Fibroblast of mammary gland (primary cell): Measurements from ENCODE around the gene GOLGA8Q.
"Not testable (repeated sequence)": the region's sequence is repeated elsewhere in the genome, so short reads cannot be mapped to it uniquely, and the experiment has no call there.

Experiments
- DNase-seq: peaks from one replicate; pipeline ENCODE4 v3.0.0-alpha.2; 2010; ENCODE audit warnings: low read depth
- H3K4me3 ChIP-seq: 2 replicates; pipeline ENCODE4 v1.5.1; 2011; ENCODE audit warnings: low read depth, mild to moderate bottlenecking, low read length, moderate library complexity; ENCODE audit not compliant: control insufficient read depth

Gene GOLGA8Q

DNA sequence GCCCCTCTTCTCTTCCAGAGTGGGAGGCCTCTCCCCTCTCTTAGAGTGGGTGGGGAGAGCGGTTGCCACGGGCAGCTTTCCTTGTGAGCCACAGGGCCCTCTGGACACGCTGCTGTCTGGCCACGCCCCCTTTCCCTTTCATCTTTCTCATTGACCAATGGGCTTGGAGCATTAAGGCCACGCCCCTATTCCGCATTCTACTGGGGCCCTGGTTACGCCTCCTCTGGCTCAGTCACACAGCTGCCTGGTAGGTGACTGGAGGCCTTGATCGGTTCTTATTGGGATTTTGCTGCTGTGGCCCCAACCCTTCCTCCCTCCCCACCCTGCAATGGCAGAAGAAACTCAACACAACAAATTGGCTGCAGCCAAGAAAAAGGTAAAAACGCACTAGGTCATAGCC lies at the start of gene GOLGA8Q:
GOLGA8Q (plus strand) TSS at position 301 of the 400 bp plus-strand sequence; CDS start at position 329, 28 bp downstream.
- DNase-seq, H3K4me3 ChIP-seq: not testable (repeated sequence)

- not testable (repeated sequence) for DNase-seq, H3K4me3 ChIP-seq
Measured at GRCh38 chr15:30502904-30503781, 48.7 kb upstream of the GOLGA8Q start.

GRCh38 chr15:30504162-30504843 lies 47.5 kb upstream of the GOLGA8Q start:
- H3K4me3 ChIP-seq, result not testable (repeated sequence)
- DNase-seq, result peak; percentile 4

DNA sequence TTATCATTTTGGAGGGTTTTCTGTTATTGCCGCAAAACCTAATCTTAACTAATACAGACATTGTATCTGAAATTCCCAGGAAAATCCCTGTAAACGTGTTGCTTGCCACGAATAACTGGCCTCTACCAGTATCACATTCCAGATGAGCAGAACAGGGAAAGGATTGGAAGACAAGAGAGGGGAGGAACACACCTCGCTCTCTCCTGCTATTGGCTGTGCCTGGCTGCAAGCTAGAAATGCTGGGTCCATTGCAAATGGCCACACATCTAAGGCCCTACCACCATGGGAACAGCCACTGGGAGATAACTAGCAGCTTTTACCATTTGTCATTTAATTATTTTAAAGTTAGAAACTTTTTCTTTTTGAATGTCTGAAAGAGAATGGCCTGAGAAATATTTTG lies 37.3 kb upstream of the GOLGA8Q start:
- not testable (repeated sequence) for DNase-seq, H3K4me3 ChIP-seq

- not testable (repeated sequence) for DNase-seq, H3K4me3 ChIP-seq
Measured at GRCh38 chr15:30523453-30524243, 28.2 kb upstream of the GOLGA8Q start.

DNA sequence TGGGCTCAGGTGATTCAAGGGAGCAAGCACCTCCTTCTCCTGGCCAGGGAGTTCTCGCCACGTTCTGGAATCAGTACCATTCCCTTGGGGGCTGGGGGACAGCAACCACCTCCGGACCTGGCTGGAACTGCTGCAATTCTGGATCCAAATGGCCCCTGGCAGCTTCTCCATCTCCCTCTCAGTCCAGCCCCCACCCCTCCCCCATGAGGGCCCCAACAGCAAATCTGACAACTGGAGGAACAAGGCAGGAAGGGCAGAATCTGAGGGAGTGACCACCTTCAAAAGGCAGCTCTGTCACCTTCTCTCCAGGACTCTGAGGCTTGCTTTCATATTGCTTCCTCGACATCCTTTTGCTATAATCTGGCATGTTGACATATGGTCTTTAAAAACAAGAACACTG lies 25.9 kb upstream of the GOLGA8Q start:
- DNase-seq, result not testable (repeated sequence)

DNA sequence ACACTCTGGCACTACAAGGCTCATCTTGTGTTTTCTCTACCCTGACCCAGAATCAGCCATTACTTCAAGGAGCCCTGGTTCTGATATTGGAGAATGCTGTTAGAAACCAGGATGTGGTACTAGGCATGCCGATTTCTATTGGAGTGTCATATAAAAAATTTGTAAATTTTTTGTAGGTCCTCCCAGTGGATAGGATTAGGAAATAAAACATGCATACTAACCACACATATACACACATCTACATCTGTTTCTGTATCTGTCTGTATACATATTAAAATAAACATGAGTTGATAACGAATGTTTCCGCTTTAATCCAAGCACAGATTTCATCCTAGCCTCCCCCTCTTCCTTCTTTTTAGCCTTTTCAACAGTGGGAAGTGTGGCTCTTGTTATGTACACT lies 22.8 kb upstream of the GOLGA8Q start:
- DNase-seq, H3K4me3 ChIP-seq: not testable (repeated sequence)

More for the DNA sequence above, 25.9 kb upstream of the GOLGA8Q start:
- not testable (repeated sequence) for H3K4me3 ChIP-seq

- DNase-seq, H3K4me3 ChIP-seq: not testable (repeated sequence)
Measured at GRCh38 chr15:30566949-30567348, 15.1 kb downstream of the GOLGA8Q start.

DNA sequence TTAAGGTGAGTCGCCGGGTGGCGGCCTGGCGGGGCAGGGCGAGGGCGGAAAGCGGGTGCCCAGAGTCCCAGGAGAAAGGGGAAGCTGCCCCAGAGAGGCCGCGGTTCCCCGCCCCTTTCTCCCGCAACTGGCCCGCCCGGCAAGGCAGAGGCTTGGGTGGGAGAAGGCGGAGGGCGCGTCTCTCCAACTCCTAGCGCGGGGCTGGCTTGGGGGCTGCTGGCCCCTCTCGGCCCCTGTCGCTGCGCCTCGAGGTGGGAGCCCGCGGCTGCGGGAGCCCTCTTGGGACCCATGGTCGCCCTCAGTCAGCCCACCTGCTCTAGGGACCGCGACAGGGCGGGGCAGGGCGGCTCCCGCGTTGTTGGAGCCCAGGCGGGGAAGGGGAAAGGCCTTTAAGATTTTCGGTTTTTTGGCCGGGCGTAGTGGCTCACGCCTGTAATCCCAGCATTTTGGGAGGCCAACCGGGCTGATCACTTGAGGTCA lies 21.2 kb downstream of the GOLGA8Q start:
- not testable (repeated sequence) for DNase-seq, H3K4me3 ChIP-seq

- H3K4me3 ChIP-seq, DNase-seq: not testable (repeated sequence)
Measured at GRCh38 chr15:30579394-30579970, 27.6 kb downstream of the GOLGA8Q start.

DNA sequence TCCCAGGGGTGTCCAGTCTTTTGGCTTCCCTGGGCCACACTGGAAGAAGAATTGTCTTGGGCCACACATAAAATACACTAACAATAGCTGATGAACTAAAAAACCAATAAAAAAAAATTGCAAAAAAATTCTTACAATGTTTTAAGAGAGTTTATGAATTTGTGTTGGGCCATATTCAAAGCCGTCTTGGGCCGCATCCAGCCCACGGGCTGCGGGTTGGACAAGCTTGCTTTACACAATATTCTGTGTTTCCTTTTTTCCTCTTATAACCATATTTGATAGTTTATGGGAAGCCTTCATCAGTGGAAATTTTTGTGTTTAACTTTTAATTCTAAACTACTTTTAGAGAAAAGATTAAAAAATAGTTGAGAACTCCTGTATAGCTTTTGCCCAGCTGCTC lies 28.9 kb downstream of the GOLGA8Q start:
- H3K4me3 ChIP-seq, DNase-seq: not testable (repeated sequence)

DNA sequence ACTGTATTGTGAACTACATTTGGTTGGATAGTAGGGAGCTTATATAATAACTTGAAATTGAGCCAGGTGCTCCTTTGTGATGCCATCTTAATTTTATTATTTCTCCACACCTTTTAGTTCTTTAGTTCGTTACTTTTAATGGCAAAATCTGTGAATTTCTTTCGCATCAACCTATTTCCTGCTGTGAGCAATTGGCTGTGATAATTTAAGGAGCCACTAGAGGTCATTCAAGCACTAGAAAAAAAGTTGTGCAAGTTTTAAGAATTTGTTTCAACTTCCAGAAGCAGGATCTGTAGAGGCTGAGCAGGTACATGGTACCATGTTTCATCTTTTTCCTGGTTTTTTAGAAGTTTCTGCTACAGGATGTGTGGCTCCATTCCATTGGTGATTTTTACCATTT lies 47.1 kb downstream of the GOLGA8Q start:
- H3K4me3 ChIP-seq, DNase-seq: not testable (repeated sequence)

DNA sequence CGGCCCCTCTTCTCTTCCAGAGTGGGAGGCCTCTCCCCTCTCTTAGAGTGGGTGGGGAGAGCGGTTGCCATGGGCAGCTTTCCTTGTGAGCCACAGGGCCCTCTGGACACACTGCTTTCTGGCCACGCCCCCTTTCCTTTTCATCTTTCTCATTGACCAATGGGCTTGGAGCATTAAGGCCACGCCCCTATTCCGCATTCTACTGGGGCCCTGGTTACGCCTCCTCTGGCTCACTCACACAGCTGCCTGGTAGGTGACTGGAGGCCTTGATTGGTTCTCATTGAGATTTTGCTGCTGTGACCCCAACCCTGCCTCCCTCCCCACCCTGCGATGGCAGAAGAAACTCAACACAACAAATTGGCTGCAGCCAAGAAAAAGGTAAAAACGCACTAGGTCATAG lies 51.9 kb downstream of the GOLGA8Q start, which contains the start of gene GOLGA8H:
GOLGA8H (plus strand) TSS at position 233 of the 400 bp plus-strand sequence; CDS start at position 331, 98 bp downstream.
- DNase-seq, H3K4me3 ChIP-seq: not testable (repeated sequence)
